ENCODE data around the gene ANKRD13A. TPM values are rescaled to one million over a fixed set of nuclear protein-coding genes. Genes with fewer than 3 reads are reported as not detected.

ANKRD13A gene
- total RNA-seq, 2 donors from 2014 or later: 33.0 to 35.0 TPM

DNA sequence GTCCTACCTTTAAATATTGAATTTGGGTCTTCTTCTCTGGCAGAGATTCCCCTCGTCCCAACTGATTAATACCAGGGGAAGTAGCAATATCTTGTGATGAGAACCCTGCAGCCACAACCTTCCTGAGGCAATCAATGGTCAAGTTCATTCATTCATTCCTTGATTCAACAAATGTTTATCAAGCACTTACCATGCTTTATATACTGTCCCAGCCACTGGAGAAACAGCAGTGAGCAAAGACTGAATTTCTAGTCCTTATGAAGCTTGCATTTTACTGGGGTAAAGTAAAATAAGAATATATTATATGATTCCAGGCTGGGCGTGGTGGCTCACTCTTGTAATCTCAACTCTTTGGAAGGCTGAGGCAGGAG, 2.8 kb upstream of the ANKRD13A start:
- peak overlapping the region in 1 of 2 donors; percentile 97 for H3K4me3 ChIP-seq
- ATAC-seq (no peak), DNase-seq (no peak)
- peak overlapping the region in 3 of 4 donors; percentile 82 to 91 (median 83) for H3K27ac ChIP-seq
- TF ChIP-seq POLR2A (IDR thresholded peaks at IDR 0.05): no peak
- TF ChIP-seq CTCF (IDR thresholded peaks at IDR 0.05): no peak
- H3K36me3 ChIP-seq (replicated peaks in 1 of 2; ENCODE audit: insufficient read depth in 1 of 2, low read depth in 2 of 2): no peaks in the 10 kb centered on the region
- WGBS, 2 donors: 48 to 50% methylated on average over 2 of the region's 2 CpGs
- no peaks in the 10 kb centered on the region for H3K27me3 ChIP-seq
- H3K9me3 ChIP-seq: no peaks in the 10 kb centered on the region
- intact Hi-C loops (cut with DNase I): no loop called here
- H3K4me1 ChIP-seq: peaks cover 36% of the 10 kb centered on the region

DNA sequence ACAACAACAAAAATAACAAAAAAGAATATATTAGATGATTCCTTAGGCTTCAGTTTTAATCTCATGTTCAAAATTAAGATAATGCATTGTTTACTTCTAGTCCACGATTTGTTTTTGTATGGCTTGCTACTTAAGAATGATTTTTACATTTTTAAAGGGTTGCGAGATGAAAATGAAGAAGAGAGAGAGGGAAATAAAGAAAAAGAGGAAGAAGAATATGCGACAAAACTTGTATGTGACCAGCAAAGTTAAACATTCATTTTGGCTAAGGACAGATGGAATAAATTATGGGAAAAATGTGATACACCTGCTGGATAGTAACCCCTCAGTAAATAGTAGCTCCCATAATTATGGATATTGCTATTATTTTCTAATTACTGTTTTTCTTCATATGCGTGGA, 1.8 kb upstream of the ANKRD13A start:
- no peaks in the 10 kb centered on the region for H3K27me3 ChIP-seq
- no peak for ATAC-seq
- DNase-seq: no peak
- WGBS, 2 donors: 65 to 81% methylated on average over 4 of the region's 4 CpGs
- H3K9me3 ChIP-seq: no peaks in the 10 kb centered on the region
- H3K4me3 ChIP-seq: no peak overlapping the region
- H3K27ac ChIP-seq: no peak overlapping the region
- H3K36me3 ChIP-seq (replicated peaks in 1 of 2; ENCODE audit: insufficient read depth in 1 of 2, low read depth in 2 of 2): no peaks in the 10 kb centered on the region
- TF ChIP-seq CTCF (IDR thresholded peaks at IDR 0.05): no peak
- no peak for TF ChIP-seq POLR2A (IDR thresholded peaks at IDR 0.05)
- intact Hi-C loops (cut with DNase I): no loop called here
- H3K4me1 ChIP-seq: peaks cover 43% of the 10 kb centered on the region

GRCh38 chr12:109998241-109998903, 858 bp upstream of the ANKRD13A start:
- intact Hi-C loops (cut with DNase I): no loop called here
- Histone ChIP-seq H3K36me3 (replicated peaks in 1 of 2; ENCODE audit: insufficient read depth in 1 of 2, low read depth in 2 of 2) (no peaks in the 10 kb centered on the region), H3K4me3 (no peak overlapping the region), H3K4me1 (peaks cover 45% of the 10 kb centered on the region), H3K27me3 (no peaks in the 10 kb centered on the region), H3K9me3 (no peaks in the 10 kb centered on the region), H3K27ac (peak overlapping the region; percentile 78 to 87 (median 84))
- DNase-seq: no peak
- ATAC-seq: no peak
- 49 to 51% methylated on average over 9 of the region's 9 CpGs for WGBS, 2 donors
- TF ChIP-seq POLR2A (IDR thresholded peaks at IDR 0.05) (no peak), CTCF (IDR thresholded peaks at IDR 0.05) (no peak)

- TF ChIP-seq CTCF (IDR thresholded peaks at IDR 0.05): no peak
- no peak for TF ChIP-seq POLR2A (IDR thresholded peaks at IDR 0.05)
- WGBS, 2 donors: 0% methylated on average over 5 to 27 of the region's 27 CpGs
- H3K4me3 ChIP-seq: peak overlapping the region; percentile 81 to 90
- H3K27ac ChIP-seq: peak overlapping the region; percentile 78 to 87 (median 84)
- intact Hi-C loops (cut with DNase I): no loop called here
- peaks cover 42% of the 10 kb centered on the region for H3K4me1 ChIP-seq
- DNase-seq (peak in 3 of 4 donors; percentile 9 to 26 (median 14)), ATAC-seq (no peak)
- H3K36me3 ChIP-seq (replicated peaks in 1 of 2; ENCODE audit: insufficient read depth in 1 of 2, low read depth in 2 of 2): no peaks in the 10 kb centered on the region
- no peaks in the 10 kb centered on the region for H3K9me3 ChIP-seq
- H3K27me3 ChIP-seq: no peaks in the 10 kb centered on the region
Observed at GRCh38 chr12:109999649-109999971, 380 bp downstream of the ANKRD13A start.

DNA sequence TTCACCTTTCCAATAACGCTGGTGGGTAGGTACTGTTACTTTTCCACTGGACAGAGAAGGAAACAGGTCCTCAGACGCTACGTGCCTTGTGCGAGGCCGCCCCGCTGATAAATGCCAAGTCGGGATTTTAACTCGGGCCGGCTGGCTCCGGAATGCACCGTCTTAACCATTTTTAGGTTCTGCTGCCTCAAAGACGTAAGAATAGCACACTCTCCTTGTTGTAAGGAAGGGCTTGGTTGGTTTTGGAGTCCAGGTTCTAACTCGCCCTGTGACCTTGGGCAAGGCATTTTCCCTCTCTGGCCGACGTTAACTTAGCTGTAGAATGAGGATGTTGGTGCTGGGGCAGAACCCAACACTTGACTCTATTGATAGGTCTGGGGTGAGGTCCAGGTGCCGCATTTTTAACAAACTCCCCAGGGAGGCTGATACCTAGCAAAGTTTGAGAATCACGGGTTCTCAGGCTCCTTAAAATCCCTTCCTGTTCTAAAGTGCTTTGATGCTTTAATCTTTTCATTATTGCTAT, 814 bp downstream of the ANKRD13A start:
- intact Hi-C loops (cut with DNase I): no loop called here
- no peak for ATAC-seq
- H3K27ac ChIP-seq: peak overlapping the region in 3 of 4 donors; percentile 78 to 87 (median 81)
- H3K27me3 ChIP-seq: no peaks in the 10 kb centered on the region
- no peaks in the 10 kb centered on the region for H3K36me3 ChIP-seq (replicated peaks in 1 of 2; ENCODE audit: insufficient read depth in 1 of 2, low read depth in 2 of 2)
- WGBS, 2 donors: 1 to 3% methylated on average over 15 to 17 of the region's 17 CpGs
- DNase-seq: peak; percentile 20 to 36 (median 28)
- peaks cover 38% of the 10 kb centered on the region for H3K4me1 ChIP-seq
- H3K4me3 ChIP-seq: peak overlapping the region; percentile 81 to 90
- no peaks in the 10 kb centered on the region for H3K9me3 ChIP-seq
- TF ChIP-seq CTCF (IDR thresholded peaks at IDR 0.05) (no peak), POLR2A (IDR thresholded peaks at IDR 0.05) (no peak)

Data from body of pancreas (tissue), 4 donors.